ENCODE results near the gene PAK6.
A peak's percentile ranks its signal among the peaks of the same experiment; 100 is the strongest.

Gene PAK6

GRCh38 chr15:40252141-40252437 is 13.2 kb downstream of the PAK6 start:
- peak overlapping the region; percentile 71; the same call in 1 of the 2 replicates for H3K9ac ChIP-seq (ENCODE audit: low read length)
- peak overlapping the region; percentile 67; the same call in 1 of the 2 replicates for H2AFZ ChIP-seq (ENCODE audit: low read depth, low read length)

GRCh38 chr15:40252438-40253166 is 13.7 kb downstream of the PAK6 start:
- Histone ChIP-seq H3K79me2 (ENCODE audit: low read length) (no peaks in the 10 kb centered on the region), H3K4me1 (ENCODE audit: low read length) (peaks cover 6% of the 10 kb centered on the region), H2AFZ (ENCODE audit: low read depth, low read length) (peak overlapping the region; percentile 67), H3K9me3 (ENCODE audit: insufficient read depth, low read length) (no peaks in the 10 kb centered on the region), H3K4me3 (ENCODE audit: low read length) (peak overlapping the region; percentile 87), H3K27me3 (ENCODE audit: low read depth, low read length) (peaks cover 8% of the 10 kb centered on the region), H3K27ac (ENCODE audit: low read length) (no peak overlapping the region), H3K9ac (ENCODE audit: low read length) (peak overlapping the region; percentile 71), H3K4me2 (ENCODE audit: low read length) (peak overlapping the region; percentile 88), H3K36me3 (replicated peaks; ENCODE audit: low read depth, low read length) (no peaks in the 10 kb centered on the region), H4K20me1 (ENCODE audit: insufficient read depth, low read length) (no peaks in the 10 kb centered on the region)
- TF ChIP-seq EZH2phosphoT487 (IDR thresholded peaks at IDR 0.05; ENCODE audit: low read depth), result no peak
- peak; percentile 20; the same call in 1 of the 2 replicates for TF ChIP-seq CTCF (IDR thresholded peaks at IDR 0.05; ENCODE audit: low read depth, low read length)

More at GRCh38 chr15:40252141-40252437, 13.2 kb downstream of the PAK6 start:
- H4K20me1 ChIP-seq (ENCODE audit: insufficient read depth, low read length), result no peaks in the 10 kb centered on the region
- TF ChIP-seq EZH2phosphoT487 (IDR thresholded peaks at IDR 0.05; ENCODE audit: low read depth) (no peak), CTCF (IDR thresholded peaks at IDR 0.05; ENCODE audit: low read depth, low read length) (no peak)
- no peaks in the 10 kb centered on the region for H3K9me3 ChIP-seq (ENCODE audit: insufficient read depth, low read length)
- peak overlapping the region; percentile 88 for H3K4me2 ChIP-seq (ENCODE audit: low read length)
- H3K27ac ChIP-seq (ENCODE audit: low read length), result no peak overlapping the region
- no peaks in the 10 kb centered on the region for H3K79me2 ChIP-seq (ENCODE audit: low read length)
- H3K27me3 ChIP-seq (ENCODE audit: low read depth, low read length), result peaks cover 8% of the 10 kb centered on the region
- H3K4me3 ChIP-seq (ENCODE audit: low read length), result peak overlapping the region; percentile 87
- H3K36me3 ChIP-seq (replicated peaks; ENCODE audit: low read depth, low read length), result no peaks in the 10 kb centered on the region
- H3K4me1 ChIP-seq (ENCODE audit: low read length), result peaks cover 6% of the 10 kb centered on the region

GRCh38 chr15:40253167-40253790 is 14.4 kb downstream of the PAK6 start:
- no peaks in the 10 kb centered on the region for H3K79me2 ChIP-seq (ENCODE audit: low read length)
- peak overlapping the region; percentile 71 for H3K9ac ChIP-seq (ENCODE audit: low read length)
- H3K4me3 ChIP-seq (ENCODE audit: low read length), result peak overlapping the region; percentile 87
- peaks cover 8% of the 10 kb centered on the region for H3K27me3 ChIP-seq (ENCODE audit: low read depth, low read length)
- H3K4me1 ChIP-seq (ENCODE audit: low read length), result peaks cover 6% of the 10 kb centered on the region
- TF ChIP-seq EZH2phosphoT487 (IDR thresholded peaks at IDR 0.05; ENCODE audit: low read depth) (no peak), CTCF (IDR thresholded peaks at IDR 0.05; ENCODE audit: low read depth, low read length) (no peak)
- no peaks in the 10 kb centered on the region for H4K20me1 ChIP-seq (ENCODE audit: insufficient read depth, low read length)
- peak overlapping the region; percentile 67 for H2AFZ ChIP-seq (ENCODE audit: low read depth, low read length)
- H3K9me3 ChIP-seq (ENCODE audit: insufficient read depth, low read length), result no peaks in the 10 kb centered on the region
- peak overlapping the region; percentile 88 for H3K4me2 ChIP-seq (ENCODE audit: low read length)
- H3K27ac ChIP-seq (ENCODE audit: low read length), result no peak overlapping the region
- no peaks in the 10 kb centered on the region for H3K36me3 ChIP-seq (replicated peaks; ENCODE audit: low read depth, low read length)

- Histone ChIP-seq H3K4me1 (ENCODE audit: low read length) (peaks cover 6% of the 10 kb centered on the region), H3K79me2 (ENCODE audit: low read length) (no peaks in the 10 kb centered on the region), H3K27ac (ENCODE audit: low read length) (no peak overlapping the region), H3K4me2 (ENCODE audit: low read length) (no peak overlapping the region), H3K4me3 (ENCODE audit: low read length) (no peak overlapping the region), H2AFZ (ENCODE audit: low read depth, low read length) (no peak overlapping the region), H4K20me1 (ENCODE audit: insufficient read depth, low read length) (no peaks in the 10 kb centered on the region), H3K9ac (ENCODE audit: low read length) (no peak overlapping the region), H3K9me3 (ENCODE audit: insufficient read depth, low read length) (no peaks in the 10 kb centered on the region), H3K36me3 (replicated peaks; ENCODE audit: low read depth, low read length) (no peaks in the 10 kb centered on the region), H3K27me3 (ENCODE audit: low read depth, low read length) (peaks cover 8% of the 10 kb centered on the region)
- peak; percentile 15; the same call in 1 of the 2 replicates for TF ChIP-seq CTCF (IDR thresholded peaks at IDR 0.05; ENCODE audit: low read depth, low read length)
- no peak for TF ChIP-seq EZH2phosphoT487 (IDR thresholded peaks at IDR 0.05; ENCODE audit: low read depth)
Measured at GRCh38 chr15:40254452-40254851, 15.6 kb downstream of the PAK6 start.
